Tibial artery (tissue), 4 donors: ENCODE results near the gene NOTUM.

Source experiments
- DNase-seq, 2 donors: peaks; one replicate each; pipeline ENCODE4 v3.0.0-alpha.2; 2019
- H3K27ac ChIP-seq, 2 donors: fragments of 200-600 bp; sonication (generic) in 1 of 2; 1 replicate in 1 of 2; 2 replicates in 1 of 2; pipeline ENCODE4 v1.5.1; 2018 to 2019; ENCODE audit warnings: mild to moderate bottlenecking in 1 of 2
- H3K27me3 ChIP-seq, 2 donors: fragments of 200-600 bp; sonication (generic) in 1 of 2; one replicate each; pipeline versions ENCODE4 v1.5.1 to v1.6.0; 2016 to 2019
- H3K36me3 ChIP-seq, 3 donors: fragments of 200-600 bp; sonication (generic) in 2 of 3; one replicate each; pipeline ENCODE4 v1.5.1; 2016 to 2019; ENCODE audit warnings: mild to moderate bottlenecking in 2 of 3
- H3K4me1 ChIP-seq, 4 donors: fragments of 200-600 bp; sonication (generic) in 2 of 4; 1 replicate in 3 of 4; 2 replicates in 1 of 4; pipeline ENCODE4 v1.5.1; 2016 to 2019
- H3K4me3 ChIP-seq, 2 donors: fragments of 200-600 bp; sonication (generic) in 1 of 2; 1 replicate in 1 of 2; 2 replicates in 1 of 2; pipeline ENCODE4 v1.5.1; 2018 to 2019; ENCODE audit warnings: mild to moderate bottlenecking in 2 of 2
- H3K9me3 ChIP-seq, 3 donors: fragments of 200-600 bp; sonication (generic) in 1 of 3; one replicate each; pipeline ENCODE4 v1.5.1; 2016 to 2019
- intact Hi-C: fragments of 100-400 bp; cut with DNase I; formaldehyde crosslinking; loops from one replicate; pipeline ENCODE4 v1.15.0; 2023; ENCODE audit warnings: low total_unique reads
- TF ChIP-seq, protein P1 (sequence below), 2 experiments: fragments of 200-600 bp in 1 of 2; fragments of 450-650 bp in 1 of 2; IDR thresholded peaks; one replicate each; pipeline ENCODE4 v1.5.1; 2017 to 2019; ENCODE audit warnings: antibody characterized with exemption in 2 of 2, mild to moderate bottlenecking in 1 of 2, moderate library complexity in 1 of 2

The NOTUM gene

DNA sequence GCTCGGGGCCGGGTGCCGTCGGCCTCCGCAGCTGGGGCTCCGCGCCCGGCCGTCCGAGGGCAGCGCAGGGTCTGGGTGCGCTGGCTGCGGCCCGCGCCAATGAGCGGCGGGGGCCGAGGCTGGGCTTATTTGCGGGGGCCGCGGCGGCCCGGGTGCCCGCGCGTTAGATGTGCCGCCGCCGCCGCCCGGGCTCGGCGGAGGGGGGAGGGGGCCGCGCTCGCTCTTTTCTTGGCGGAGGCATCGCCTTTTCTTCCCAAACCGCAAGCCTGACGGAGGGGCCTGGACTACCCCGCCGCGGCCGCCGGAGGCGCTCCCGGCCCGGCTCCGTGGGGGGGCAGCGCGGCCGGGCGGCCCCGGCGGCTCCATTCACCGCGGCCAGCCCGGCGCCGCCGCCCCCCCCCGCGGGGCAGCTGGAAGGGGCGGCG is at the start of gene NOTUM:
Gene NOTUM, minus strand, starts transcription at position 101 of the 425 bp plus-strand sequence. CDS start 278 bp downstream, outside the sequence.
- intact Hi-C loops = loop anchor here (10.0 kb wide), 1 partner anchor 194 kb away; no protein-coding TSS in a partner anchor
- TF ChIP-seq, protein P1, sequence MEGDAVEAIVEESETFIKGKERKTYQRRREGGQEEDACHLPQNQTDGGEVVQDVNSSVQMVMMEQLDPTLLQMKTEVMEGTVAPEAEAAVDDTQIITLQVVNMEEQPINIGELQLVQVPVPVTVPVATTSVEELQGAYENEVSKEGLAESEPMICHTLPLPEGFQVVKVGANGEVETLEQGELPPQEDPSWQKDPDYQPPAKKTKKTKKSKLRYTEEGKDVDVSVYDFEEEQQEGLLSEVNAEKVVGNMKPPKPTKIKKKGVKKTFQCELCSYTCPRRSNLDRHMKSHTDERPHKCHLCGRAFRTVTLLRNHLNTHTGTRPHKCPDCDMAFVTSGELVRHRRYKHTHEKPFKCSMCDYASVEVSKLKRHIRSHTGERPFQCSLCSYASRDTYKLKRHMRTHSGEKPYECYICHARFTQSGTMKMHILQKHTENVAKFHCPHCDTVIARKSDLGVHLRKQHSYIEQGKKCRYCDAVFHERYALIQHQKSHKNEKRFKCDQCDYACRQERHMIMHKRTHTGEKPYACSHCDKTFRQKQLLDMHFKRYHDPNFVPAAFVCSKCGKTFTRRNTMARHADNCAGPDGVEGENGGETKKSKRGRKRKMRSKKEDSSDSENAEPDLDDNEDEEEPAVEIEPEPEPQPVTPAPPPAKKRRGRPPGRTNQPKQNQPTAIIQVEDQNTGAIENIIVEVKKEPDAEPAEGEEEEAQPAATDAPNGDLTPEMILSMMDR (IDR thresholded peaks at IDR 0.05) = peak in 1 of 2 experiments; percentile 16
- Histone ChIP-seq H3K36me3 (no peaks in the 10 kb centered on the region), H3K9me3 (no peaks in the 10 kb centered on the region), H3K27ac (no peak within 1 kb of the TSS), H3K4me1 (peaks cover 0 to 29% (median 21%) of the 10 kb centered on the region in 4 donors), H3K4me3 (peak within 1 kb of the TSS; percentile 25 to 44), H3K27me3 (peaks cover 10 to 97% of the 10 kb centered on the region in 2 donors)
- DNase-seq = no peak

DNA sequence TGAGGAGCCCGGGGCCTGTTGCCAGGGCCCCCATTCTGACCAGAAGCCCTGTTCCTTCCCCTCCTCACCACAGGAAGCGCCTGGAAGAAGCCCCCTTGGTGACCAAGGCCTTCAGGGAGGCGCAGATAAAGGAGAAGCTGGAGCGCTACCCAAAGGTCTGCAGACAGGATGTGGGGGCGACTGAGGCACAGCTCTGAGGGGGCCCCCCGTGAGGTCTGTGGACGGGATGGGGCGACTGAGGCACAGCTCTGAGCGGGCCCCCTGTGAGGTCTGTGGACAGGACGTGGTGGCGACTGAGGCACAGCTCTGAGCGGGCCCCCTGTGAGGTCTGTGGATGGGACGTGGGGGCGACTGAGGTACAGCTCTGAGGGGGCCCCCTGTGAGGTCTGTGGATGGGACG is 48.4 kb upstream of the NOTUM start:
- no peak overlapping the region for H3K4me3 ChIP-seq
- no peaks in the 10 kb centered on the region for H3K9me3 ChIP-seq
- TF ChIP-seq, protein P1 (IDR thresholded peaks at IDR 0.05) = no peak
- H3K27ac ChIP-seq = no peak overlapping the region
- no peaks in the 10 kb centered on the region for H3K27me3 ChIP-seq
- intact Hi-C loops = no loop called here
- H3K36me3 ChIP-seq = peaks cover 0 to 29% (median 10%) of the 10 kb centered on the region in 3 donors
- no peak for DNase-seq
- H3K4me1 ChIP-seq = peaks cover 0 to 56% (median 33%) of the 10 kb centered on the region in 4 donors

DNA sequence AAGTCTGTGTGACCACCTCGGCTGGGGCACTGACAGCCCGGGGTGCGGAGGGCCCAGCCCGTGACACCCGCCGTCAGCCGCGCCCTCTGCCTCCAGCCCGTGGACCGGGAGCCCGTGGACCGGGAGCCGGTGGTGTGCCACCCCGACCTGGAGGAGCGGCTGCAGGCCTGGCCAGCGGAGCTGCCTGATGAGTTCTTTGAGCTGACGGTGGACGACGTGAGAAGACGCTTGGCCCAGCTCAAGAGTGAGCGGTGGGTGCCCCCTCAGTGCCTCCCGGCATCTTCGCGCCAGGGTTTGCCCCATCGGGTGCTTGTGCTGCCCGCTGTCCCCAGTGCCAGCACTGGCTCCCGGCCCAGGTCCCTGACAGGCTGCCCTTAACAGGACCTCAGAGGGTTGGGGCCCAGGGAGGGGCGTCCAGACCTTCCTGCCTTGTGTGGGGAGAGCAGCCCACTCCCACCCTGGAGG is 48.0 kb upstream of the NOTUM start:
- Histone ChIP-seq H3K4me3 (no peak overlapping the region), H3K9me3 (no peaks in the 10 kb centered on the region), H3K4me1 (peaks cover 0 to 60% (median 38%) of the 10 kb centered on the region in 4 donors), H3K36me3 (peaks cover 0 to 29% (median 10%) of the 10 kb centered on the region in 3 donors), H3K27ac (no peak overlapping the region), H3K27me3 (no peaks in the 10 kb centered on the region)
- DNase-seq = no peak
- TF ChIP-seq, protein P1 (IDR thresholded peaks at IDR 0.05) = no peak
- intact Hi-C loops = no loop called here

DNA sequence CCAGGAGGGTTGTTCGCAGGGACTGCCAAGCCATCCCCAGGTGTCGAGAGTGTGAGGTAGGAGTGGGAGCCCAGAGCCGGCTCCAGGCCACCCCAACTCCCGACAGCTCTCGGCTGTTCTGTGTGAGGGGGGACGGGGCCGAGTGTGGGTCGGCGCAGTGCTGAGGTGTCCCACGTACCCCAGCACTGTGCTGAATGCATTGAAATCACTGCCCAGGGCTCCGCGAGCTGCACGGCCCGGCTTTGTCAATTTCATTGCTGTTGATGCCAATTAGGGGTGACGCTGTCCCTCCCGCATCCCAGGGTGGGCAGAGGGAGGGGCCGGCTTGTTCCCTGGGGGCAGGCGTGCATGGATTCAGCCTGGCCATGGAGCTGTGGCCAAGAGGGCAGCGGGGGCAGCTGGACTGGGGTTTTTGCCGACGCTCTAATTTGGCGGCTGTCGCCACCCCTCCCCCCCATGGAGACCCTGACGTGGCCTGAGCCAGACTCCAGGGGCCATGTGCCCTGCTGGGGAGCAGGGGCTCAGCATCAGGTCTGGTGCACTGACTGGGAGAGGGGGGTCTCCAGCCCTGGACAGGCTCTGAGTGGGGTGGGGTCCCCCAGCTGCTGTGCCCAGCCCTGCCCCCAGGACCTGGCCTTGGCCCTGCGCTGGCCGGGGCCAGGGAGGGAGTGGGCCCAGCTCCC is 47.4 kb upstream of the NOTUM start:
- no peaks in the 10 kb centered on the region for H3K27me3 ChIP-seq
- DNase-seq = no peak
- no peaks in the 10 kb centered on the region for H3K9me3 ChIP-seq
- H3K4me3 ChIP-seq = no peak overlapping the region
- H3K36me3 ChIP-seq = peaks cover 0 to 29% (median 10%) of the 10 kb centered on the region in 3 donors
- intact Hi-C loops = no loop called here
- H3K4me1 ChIP-seq = peaks cover 5 to 64% (median 43%) of the 10 kb centered on the region in 4 donors
- H3K27ac ChIP-seq = no peak overlapping the region
- TF ChIP-seq, protein P1 (IDR thresholded peaks at IDR 0.05) = no peak

DNA sequence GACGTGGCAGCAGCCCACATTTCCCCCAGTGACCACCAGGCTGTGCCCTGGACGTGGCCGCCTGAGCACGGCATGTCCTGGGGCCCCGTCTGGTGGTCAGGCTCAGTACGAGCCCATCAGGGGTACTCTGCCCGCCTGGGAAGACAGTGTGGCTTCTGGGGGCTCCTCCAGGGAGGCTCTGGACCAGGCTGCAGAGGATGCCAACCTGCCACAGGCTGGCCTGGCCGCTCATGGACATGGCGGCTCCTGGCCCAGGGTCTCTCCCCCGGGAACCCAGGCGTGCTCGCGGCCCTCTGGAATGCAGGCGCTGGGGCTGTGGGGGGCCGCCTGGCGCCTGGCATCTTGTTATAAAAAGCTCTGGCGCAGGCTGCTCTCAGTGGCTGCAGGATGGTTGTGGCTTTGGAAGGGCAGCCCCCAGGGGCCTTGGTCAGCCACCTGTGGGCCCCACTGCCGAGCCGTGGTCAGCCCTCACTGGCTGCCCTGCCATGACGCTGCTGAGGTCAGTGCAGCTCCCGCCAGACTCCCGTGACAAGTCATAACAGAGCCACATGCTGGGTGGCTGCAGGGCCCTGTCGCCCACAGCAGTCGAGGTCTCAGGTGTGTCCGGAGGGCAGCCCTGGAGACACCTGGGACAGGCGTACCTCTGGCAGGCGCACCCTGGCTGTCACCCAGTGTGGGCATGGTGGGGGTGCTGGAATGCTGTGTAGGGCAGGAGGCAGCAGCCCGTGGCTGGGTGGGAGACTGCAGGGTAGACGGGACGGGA is 46.7 kb upstream of the NOTUM start:
- Histone ChIP-seq H3K27me3 (no peaks in the 10 kb centered on the region), H3K4me3 (no peak overlapping the region), H3K27ac (no peak overlapping the region), H3K36me3 (peaks cover 0 to 29% (median 10%) of the 10 kb centered on the region in 3 donors), H3K9me3 (no peaks in the 10 kb centered on the region), H3K4me1 (peaks cover 6 to 64% (median 49%) of the 10 kb centered on the region in 4 donors)
- DNase-seq = no peak
- TF ChIP-seq, protein P1 (IDR thresholded peaks at IDR 0.05) = no peak
- intact Hi-C loops = no loop called here
